A673 (cell line): ENCODE measurements around the gene CHML.

Experiments used
- EZH2 ChIP-seq: fragments of 200-600 bp; sonication (generic); IDR thresholded peaks from 2 replicates; pipeline ENCODE4 v1.6.1; 2017; ENCODE audit warnings: borderline replicate concordance, low read depth, mild to moderate bottlenecking, mixed read lengths, antibody characterized with exemption, low read length; ENCODE audit not compliant: poor library complexity, severe bottlenecking
- TF ChIP-seq, protein P1 (sequence below): fragments of 300-800, 200-600 bp; sonication (generic); conservative IDR thresholded peaks from 2 replicates; pipeline ENCODE4 v1.5.1; 2017; ENCODE audit warnings: low read depth, mild to moderate bottlenecking, antibody characterized with exemption, low read length, moderate library complexity, mixed read lengths

DNA sequence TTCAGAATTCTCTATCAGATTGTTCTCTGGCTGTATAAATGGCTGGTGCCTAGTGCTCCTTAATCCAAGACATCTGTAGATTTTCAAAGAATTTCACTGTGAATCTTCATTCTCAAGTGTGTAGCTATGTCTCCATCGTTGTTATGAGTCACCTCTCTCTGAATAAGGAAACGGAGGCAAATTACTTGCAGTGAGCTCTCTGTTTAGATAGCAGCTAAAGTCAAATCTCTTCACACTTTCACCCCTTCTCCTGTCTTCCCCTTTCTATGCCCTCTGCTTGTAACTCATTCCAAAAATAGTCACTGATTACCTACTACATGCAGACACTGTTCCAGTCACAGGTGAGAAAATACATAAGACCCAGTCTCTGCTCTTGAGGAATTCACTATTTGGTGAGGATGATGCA is 39.7 kb downstream of the CHML start:
- TF ChIP-seq, protein P1, sequence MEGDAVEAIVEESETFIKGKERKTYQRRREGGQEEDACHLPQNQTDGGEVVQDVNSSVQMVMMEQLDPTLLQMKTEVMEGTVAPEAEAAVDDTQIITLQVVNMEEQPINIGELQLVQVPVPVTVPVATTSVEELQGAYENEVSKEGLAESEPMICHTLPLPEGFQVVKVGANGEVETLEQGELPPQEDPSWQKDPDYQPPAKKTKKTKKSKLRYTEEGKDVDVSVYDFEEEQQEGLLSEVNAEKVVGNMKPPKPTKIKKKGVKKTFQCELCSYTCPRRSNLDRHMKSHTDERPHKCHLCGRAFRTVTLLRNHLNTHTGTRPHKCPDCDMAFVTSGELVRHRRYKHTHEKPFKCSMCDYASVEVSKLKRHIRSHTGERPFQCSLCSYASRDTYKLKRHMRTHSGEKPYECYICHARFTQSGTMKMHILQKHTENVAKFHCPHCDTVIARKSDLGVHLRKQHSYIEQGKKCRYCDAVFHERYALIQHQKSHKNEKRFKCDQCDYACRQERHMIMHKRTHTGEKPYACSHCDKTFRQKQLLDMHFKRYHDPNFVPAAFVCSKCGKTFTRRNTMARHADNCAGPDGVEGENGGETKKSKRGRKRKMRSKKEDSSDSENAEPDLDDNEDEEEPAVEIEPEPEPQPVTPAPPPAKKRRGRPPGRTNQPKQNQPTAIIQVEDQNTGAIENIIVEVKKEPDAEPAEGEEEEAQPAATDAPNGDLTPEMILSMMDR, result no peak
- TF ChIP-seq EZH2, result no peak
